PFSK-1 (cell line): Measurements from ENCODE around the gene GANAB.

Experiments used
- FOXP2 ChIP-seq: optimal IDR thresholded peaks from 2 replicates; pipeline ENCODE3; 2011; ENCODE audit warnings: borderline replicate concordance, control low read depth, inconsistent platforms; ENCODE audit not compliant: insufficient read depth; ENCODE audit errors: extremely low read length, extremely low read depth
- POLR2AphosphoS5 ChIP-seq: IDR thresholded peaks from 2 replicates; pipeline ENCODE4 v1.6.1; 2012; ENCODE audit warnings: low read depth, mild to moderate bottlenecking, control low read depth, low read length, moderate library complexity
- REST ChIP-seq, 2 experiments: IDR thresholded peaks; 2 replicates each; pipeline versions ENCODE4 v1.6.1 to v1.8.0; 2011 to 2012; ENCODE audit warnings: low read depth in 2 of 2, low read length in 2 of 2, control low read depth in 1 of 2, inconsistent platforms in 1 of 2, mild to moderate bottlenecking in 1 of 2, moderate library complexity in 1 of 2; ENCODE audit not compliant: insufficient read depth in 1 of 2
- SIN3A ChIP-seq: IDR thresholded peaks from 2 replicates; pipeline ENCODE4 v1.6.1; 2012; ENCODE audit warnings: mild to moderate bottlenecking, low read length, moderate library complexity, borderline replicate concordance; ENCODE audit not compliant: insufficient read depth
- TAF1 ChIP-seq: IDR thresholded peaks from 2 replicates; pipeline ENCODE4 v1.6.1; 2012; ENCODE audit warnings: low read length, control low read depth, borderline replicate concordance; ENCODE audit not compliant: insufficient read depth

GANAB gene

GRCh38 chr11:62607714-62608113 is 38.7 kb downstream of the GANAB start:
- TF ChIP-seq FOXP2 (no peak), REST (IDR thresholded peaks at IDR 0.05; ENCODE audit: insufficient read depth in 1 of 2, low read depth in 2 of 2, low read length in 2 of 2) (no peak)

GRCh38 chr11:62605902-62606301 is 40.5 kb downstream of the GANAB start:
- TF ChIP-seq REST (IDR thresholded peaks at IDR 0.05; ENCODE audit: insufficient read depth in 1 of 2, low read depth in 2 of 2, low read length in 2 of 2), result no peak
- no peak for TF ChIP-seq TAF1
- no peak for TF ChIP-seq SIN3A
- TF ChIP-seq POLR2AphosphoS5, result no peak
- TF ChIP-seq FOXP2, result no peak

GRCh38 chr11:62605467-62605866 is 40.9 kb downstream of the GANAB start:
- no peak for TF ChIP-seq SIN3A
- TF ChIP-seq REST (IDR thresholded peaks at IDR 0.05; ENCODE audit: insufficient read depth in 1 of 2, low read depth in 2 of 2, low read length in 2 of 2), result no peak
- TF ChIP-seq POLR2AphosphoS5, result no peak
- no peak for TF ChIP-seq FOXP2
- no peak for TF ChIP-seq TAF1

- no peak for TF ChIP-seq TAF1
- no peak for TF ChIP-seq FOXP2
- TF ChIP-seq SIN3A, result no peak
- TF ChIP-seq REST (IDR thresholded peaks at IDR 0.05; ENCODE audit: insufficient read depth in 1 of 2, low read depth in 2 of 2, low read length in 2 of 2), result no peak
- no peak for TF ChIP-seq POLR2AphosphoS5
Observed at GRCh38 chr11:62604460-62605120, 41.8 kb downstream of the GANAB start.

- TF ChIP-seq TAF1 (no peak), POLR2AphosphoS5 (no peak), REST (IDR thresholded peaks at IDR 0.05; ENCODE audit: insufficient read depth in 1 of 2, low read depth in 2 of 2, low read length in 2 of 2) (no peak), FOXP2 (no peak), SIN3A (no peak)
Observed at GRCh38 chr11:62603776-62604299, 42.6 kb downstream of the GANAB start.
